Trophoblast cell (in vitro differentiated cells and primary cell): ENCODE results near the gene SRXN1.

Experiments
- DNase-seq, 2 donors: peaks; one replicate each; pipeline ENCODE4 v3.0.0-alpha.2; 2016
- H2AFZ ChIP-seq: 2 replicates; pipeline ENCODE4 v1.6.1; 2013; ENCODE audit warnings: low read length, moderate library complexity, mild to moderate bottlenecking; ENCODE audit not compliant: insufficient read depth, poor library complexity
- H2AK5ac ChIP-seq: 2 replicates; pipeline ENCODE4 v1.6.1; 2013; ENCODE audit warnings: mild to moderate bottlenecking, low read length
- H2BK120ac ChIP-seq: 2 replicates; pipeline ENCODE4 v1.6.1; 2013; ENCODE audit warnings: low read length, mild to moderate bottlenecking, moderate library complexity; ENCODE audit not compliant: insufficient read depth, poor library complexity
- H2BK12ac ChIP-seq: 2 replicates; pipeline ENCODE4 v1.6.1; 2013; ENCODE audit warnings: mild to moderate bottlenecking, low read length, moderate library complexity
- H2BK5ac ChIP-seq: 2 replicates; pipeline ENCODE4 v1.6.1; 2013; ENCODE audit warnings: low read length, low read depth, moderate library complexity, mild to moderate bottlenecking; ENCODE audit not compliant: poor library complexity
- H3K14ac ChIP-seq: 2 replicates; pipeline ENCODE4 v1.6.1; 2013; ENCODE audit warnings: mild to moderate bottlenecking, low read length
- H3K18ac ChIP-seq: 2 replicates; pipeline ENCODE4 v1.6.1; 2013; ENCODE audit warnings: mild to moderate bottlenecking, low read length
- H3K23ac ChIP-seq: 2 replicates; pipeline ENCODE4 v1.6.1; 2013; ENCODE audit warnings: low read length
- H3K27ac ChIP-seq: 2 replicates; pipeline ENCODE4 v1.5.1; 2013; ENCODE audit warnings: low read depth, mild to moderate bottlenecking, inconsistent platforms, low read length, moderate library complexity
- H3K27me3 ChIP-seq: 2 replicates; pipeline ENCODE4 v1.6.1; 2013; ENCODE audit warnings: inconsistent platforms, mild to moderate bottlenecking, low read length, moderate library complexity; ENCODE audit not compliant: insufficient read depth
- H3K36me3 ChIP-seq, 2 experiments: 1 replicate in 1 of 2; 2 replicates in 1 of 2; pipeline ENCODE4 v1.6.1; 2013; ENCODE audit warnings: low read length in 2 of 2, mild to moderate bottlenecking in 2 of 2, moderate library complexity in 1 of 2; ENCODE audit not compliant: insufficient read depth in 2 of 2, control insufficient read depth in 1 of 2
- H3K4ac ChIP-seq: 2 replicates; pipeline ENCODE4 v1.6.1; 2013; ENCODE audit warnings: low read depth, mild to moderate bottlenecking, low read length, moderate library complexity
- H3K4me1 ChIP-seq, 2 experiments: 1 replicate in 1 of 2; 2 replicates in 1 of 2; pipeline ENCODE4 v1.6.1; 2013; ENCODE audit warnings: low read length in 2 of 2, mild to moderate bottlenecking in 2 of 2, moderate library complexity in 1 of 2; ENCODE audit not compliant: insufficient read depth in 2 of 2, control insufficient read depth in 1 of 2
- H3K4me2 ChIP-seq: 2 replicates; pipeline ENCODE4 v1.6.1; 2013; ENCODE audit warnings: inconsistent platforms, mild to moderate bottlenecking, low read length, moderate library complexity
- H3K4me3 ChIP-seq: 2 replicates; pipeline ENCODE4 v1.5.1; 2013; ENCODE audit warnings: mild to moderate bottlenecking, low read depth, low read length, inconsistent platforms
- H3K79me1 ChIP-seq: one replicate; pipeline ENCODE4 v1.6.1; 2013; ENCODE audit warnings: low read length
- H3K79me2 ChIP-seq: 2 replicates; pipeline ENCODE4 v1.6.1; 2013; ENCODE audit warnings: low read length, mild to moderate bottlenecking; ENCODE audit not compliant: control insufficient read depth, insufficient read depth, poor library complexity
- H3K9ac ChIP-seq: 2 replicates; pipeline ENCODE4 v1.6.1; 2013; ENCODE audit warnings: mild to moderate bottlenecking, low read length
- H3K9me3 ChIP-seq: 2 replicates; pipeline ENCODE4 v1.6.1; 2013; ENCODE audit warnings: low read depth, mild to moderate bottlenecking, control low read depth, inconsistent platforms, low read length; ENCODE audit not compliant: insufficient read depth
- H4K12ac ChIP-seq: 2 replicates; pipeline ENCODE4 v1.6.1; 2013; ENCODE audit warnings: low read depth, mild to moderate bottlenecking, low read length, moderate library complexity
- H4K8ac ChIP-seq: 2 replicates; pipeline ENCODE4 v1.6.1; 2013; ENCODE audit warnings: low read depth, mild to moderate bottlenecking, low read length, moderate library complexity
- H4K91ac ChIP-seq: one replicate; pipeline ENCODE4 v1.6.1; 2013; ENCODE audit warnings: low read depth, mild to moderate bottlenecking, low read length, moderate library complexity
- WGBS: extraction: QIAGEN DNeasy Blood & Tissue Kit; methylation state at CpG from one replicate; pipeline ENCODE4 v1.1.7; 2013; ENCODE audit warnings: missing lambda C conversion rate; ENCODE audit not compliant: insufficient read length, insufficient coverage; ENCODE audit errors: extremely low coverage; 5-methylcytosine and 5-hydroxymethylcytosine counted together

SRXN1 gene

DNA sequence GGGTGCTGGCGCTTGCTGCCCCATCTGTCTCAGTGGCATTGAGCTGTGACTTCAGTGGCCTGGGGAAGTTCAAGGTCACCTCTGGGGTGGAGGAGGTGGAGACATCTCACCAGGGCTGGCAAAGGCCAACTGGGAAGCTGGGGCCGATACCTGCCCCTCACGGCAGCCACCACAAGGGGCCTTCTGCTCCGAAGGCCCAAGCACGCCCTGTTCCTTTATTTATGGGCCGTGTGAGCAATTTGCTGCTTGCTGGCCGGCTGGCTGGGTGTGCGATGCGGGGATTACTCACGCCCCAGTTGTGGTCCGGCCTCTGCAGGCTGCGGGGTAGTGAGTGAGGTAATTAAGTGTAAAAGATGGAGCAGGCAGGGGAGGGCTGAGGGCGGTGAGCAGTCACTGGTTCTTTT is 35.8 kb upstream of the SRXN1 start:
- Histone ChIP-seq H3K36me3 (no peaks in the 10 kb centered on the region), H4K91ac (no peak overlapping the region), H3K18ac (no peak overlapping the region), H3K27me3 (no peaks in the 10 kb centered on the region), H3K9ac (no peak overlapping the region), H2BK5ac (no peak overlapping the region), H3K79me2 (no peaks in the 10 kb centered on the region), H3K14ac (no peak overlapping the region), H2BK120ac (no peak overlapping the region), H2AFZ (no peak overlapping the region), H2AK5ac (no peak overlapping the region), H3K9me3 (no peaks in the 10 kb centered on the region), H2BK12ac (no peak overlapping the region), H4K8ac (no peak overlapping the region), H3K79me1 (no peaks in the 10 kb centered on the region), H3K4me2 (no peak overlapping the region), H3K23ac (no peak overlapping the region), H3K27ac (no peak overlapping the region), H3K4me3 (no peak overlapping the region), H3K4ac (no peak overlapping the region), H3K4me1 (no peaks in the 10 kb centered on the region), H4K12ac (no peak overlapping the region)
- no CpG with 5 or more reads among the region's 13 CpGs for WGBS
- no peak for DNase-seq

DNA sequence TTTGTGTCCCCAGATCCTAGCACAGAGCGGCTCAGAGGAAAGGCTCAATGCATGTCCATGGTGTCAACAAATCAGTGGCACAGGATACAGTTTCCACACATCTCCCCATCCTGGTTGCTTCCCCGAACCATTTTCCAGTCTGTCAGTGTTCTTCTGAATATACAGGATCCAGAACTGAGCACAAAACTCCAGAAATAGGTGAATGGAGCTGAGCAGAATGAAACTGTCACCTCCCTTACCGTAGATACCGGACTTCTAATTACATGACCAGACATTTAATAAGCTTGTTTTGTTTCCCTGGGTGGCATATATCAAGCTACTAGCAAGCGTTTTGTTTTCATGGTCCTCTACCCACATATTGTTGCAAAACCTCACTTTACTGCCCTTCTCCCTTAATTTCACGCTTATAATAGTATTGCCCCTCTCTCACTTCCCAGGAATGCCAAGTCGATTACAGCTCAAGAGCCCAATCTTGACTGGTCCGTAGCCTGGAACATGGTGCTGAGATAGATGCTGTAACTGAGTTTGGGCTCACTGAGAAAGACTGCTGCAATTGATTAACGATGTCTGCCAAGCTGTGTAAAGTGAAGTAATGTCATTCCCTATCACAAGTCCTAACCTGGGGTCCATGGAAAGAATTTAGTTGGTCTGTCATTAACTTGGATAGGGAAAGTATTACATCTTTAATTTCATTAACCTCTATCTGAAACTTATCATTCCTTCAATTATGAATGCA is 34.6 kb upstream of the SRXN1 start:
- Histone ChIP-seq H3K9me3 (no peaks in the 10 kb centered on the region), H2BK5ac (no peak overlapping the region), H3K18ac (no peak overlapping the region), H3K14ac (no peak overlapping the region), H3K79me2 (no peaks in the 10 kb centered on the region), H3K27ac (no peak overlapping the region), H4K8ac (no peak overlapping the region), H3K9ac (no peak overlapping the region), H2BK120ac (no peak overlapping the region), H2BK12ac (no peak overlapping the region), H3K4me1 (no peaks in the 10 kb centered on the region), H4K12ac (no peak overlapping the region), H2AK5ac (no peak overlapping the region), H3K4ac (no peak overlapping the region), H3K4me2 (no peak overlapping the region), H3K4me3 (no peak overlapping the region), H3K27me3 (no peaks in the 10 kb centered on the region), H3K23ac (no peak overlapping the region), H3K79me1 (no peaks in the 10 kb centered on the region), H3K36me3 (no peaks in the 10 kb centered on the region), H2AFZ (no peak overlapping the region), H4K91ac (no peak overlapping the region)
- no peak for DNase-seq
- no CpG with 5 or more reads among the region's 9 CpGs for WGBS

DNA sequence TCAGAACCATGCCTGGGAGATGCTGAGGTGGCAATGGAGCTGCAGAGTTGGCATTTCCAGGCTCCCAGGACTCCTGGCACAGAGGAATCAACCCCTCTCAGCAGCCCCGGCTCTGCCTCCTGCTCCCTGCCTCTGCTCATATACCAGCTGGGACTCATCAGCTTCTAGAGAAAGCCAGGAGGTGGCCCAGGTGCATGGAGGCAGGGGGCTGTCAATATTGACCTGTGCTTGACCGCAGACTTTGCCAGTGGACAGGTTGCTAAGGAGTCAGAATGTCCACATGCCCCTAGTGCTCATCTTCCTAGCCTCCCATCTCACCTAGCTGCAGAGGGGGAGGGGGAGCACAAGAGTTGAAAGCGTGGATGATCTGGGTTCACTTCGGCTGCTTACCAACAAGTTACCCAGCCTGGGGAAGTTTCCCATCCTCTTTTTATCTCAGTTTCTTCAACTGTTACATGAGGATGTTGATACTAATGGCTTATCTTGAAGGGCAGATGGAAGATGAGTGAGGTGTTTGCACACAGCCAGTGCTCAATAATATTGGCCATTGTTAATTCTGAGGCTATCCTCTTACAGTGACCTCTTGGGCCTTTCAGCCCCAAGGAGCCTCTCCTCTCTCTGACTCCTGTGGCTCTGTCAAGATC is 31.8 kb upstream of the SRXN1 start:
- no peak for DNase-seq
- no peak overlapping the region for H3K9ac ChIP-seq
- no peaks in the 10 kb centered on the region for H3K79me1 ChIP-seq
- peaks cover 2% of the 10 kb centered on the region for H3K9me3 ChIP-seq
- no peak overlapping the region for H3K4me3 ChIP-seq
- H4K91ac ChIP-seq: no peak overlapping the region
- no peak overlapping the region for H3K4ac ChIP-seq
- no peaks in the 10 kb centered on the region for H3K79me2 ChIP-seq
- H3K23ac ChIP-seq: no peak overlapping the region
- no peak overlapping the region for H2AFZ ChIP-seq
- H2BK5ac ChIP-seq: no peak overlapping the region
- no peak overlapping the region for H3K27ac ChIP-seq
- H2BK120ac ChIP-seq: no peak overlapping the region
- no peak overlapping the region for H3K14ac ChIP-seq
- no peak overlapping the region for H4K12ac ChIP-seq
- H3K4me2 ChIP-seq: no peak overlapping the region
- no peak overlapping the region for H3K18ac ChIP-seq
- no peak overlapping the region for H2BK12ac ChIP-seq
- no peak overlapping the region for H4K8ac ChIP-seq
- H3K27me3 ChIP-seq: no peaks in the 10 kb centered on the region
- H3K36me3 ChIP-seq: no peaks in the 10 kb centered on the region
- WGBS: no CpG with 5 or more reads among the region's 4 CpGs
- H2AK5ac ChIP-seq: no peak overlapping the region
- H3K4me1 ChIP-seq: no peaks in the 10 kb centered on the region

DNA sequence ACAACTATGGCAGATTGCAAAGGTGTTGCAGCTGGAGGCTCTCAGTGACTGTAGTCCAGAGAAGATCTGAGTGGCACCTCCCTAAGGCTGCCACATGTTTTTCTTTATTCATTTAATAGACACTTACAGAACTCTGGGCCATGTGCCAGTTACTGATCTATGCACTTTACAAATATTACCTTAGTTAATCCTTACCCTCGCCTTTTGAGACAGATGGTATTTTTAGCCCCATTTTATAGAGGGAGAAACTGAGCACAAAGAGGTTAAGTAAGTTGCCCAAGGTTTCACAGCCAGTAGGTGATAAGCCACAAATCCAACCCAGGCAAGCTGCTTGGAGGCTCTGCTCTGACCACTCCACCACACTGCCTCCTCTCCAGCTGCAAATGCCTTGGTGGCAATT is 29.1 kb upstream of the SRXN1 start:
- no peaks in the 10 kb centered on the region for H3K36me3 ChIP-seq
- no peak overlapping the region for H3K14ac ChIP-seq
- H3K9ac ChIP-seq: no peak overlapping the region
- H3K4me2 ChIP-seq: no peak overlapping the region
- H3K79me1 ChIP-seq: no peaks in the 10 kb centered on the region
- no peak overlapping the region for H3K4me3 ChIP-seq
- no peaks in the 10 kb centered on the region for H3K79me2 ChIP-seq
- H3K27ac ChIP-seq: no peak overlapping the region
- H4K8ac ChIP-seq: no peak overlapping the region
- no peak overlapping the region for H4K91ac ChIP-seq
- H2BK12ac ChIP-seq: no peak overlapping the region
- H2BK5ac ChIP-seq: no peak overlapping the region
- peaks cover 2% of the 10 kb centered on the region for H3K9me3 ChIP-seq
- H2AK5ac ChIP-seq: no peak overlapping the region
- no peak overlapping the region for H3K18ac ChIP-seq
- peaks cover under 1% of the 10 kb centered on the region for H3K27me3 ChIP-seq
- H3K4me1 ChIP-seq: no peaks in the 10 kb centered on the region
- no CpG with 5 or more reads among the region's 1 CpG for WGBS
- H2AFZ ChIP-seq: no peak overlapping the region
- DNase-seq: no peak
- no peak overlapping the region for H4K12ac ChIP-seq
- H3K4ac ChIP-seq: no peak overlapping the region
- no peak overlapping the region for H3K23ac ChIP-seq
- H2BK120ac ChIP-seq: no peak overlapping the region
